Measurements from ENCODE around the gene PHF3. TPM values are rescaled to one million over a fixed set of nuclear protein-coding genes. Genes with fewer than 3 reads are reported as not detected.

PHF3 gene
- total RNA-seq, 1 experiment from 2014 or later, result 66.6 TPM

- no peak for TF ChIP-seq CTCF (conservative IDR thresholded peaks at IDR 0.05)
- Histone ChIP-seq H2BK20ac (ENCODE audit: low read depth, low read length, poor library complexity, severe bottlenecking) (no peak overlapping the region), H2BK15ac (ENCODE audit: low read depth, low read length) (no peak overlapping the region), H3K4me2 (ENCODE audit: insufficient read depth, insufficient read length, low read length) (no peak overlapping the region), H4K20me1 (ENCODE audit: control insufficient read depth, insufficient read depth, insufficient read length) (no peaks in the 10 kb centered on the region), H2BK120ac (ENCODE audit: low read depth, low read length, poor library complexity, severe bottlenecking) (no peak overlapping the region), H3K9ac (ENCODE audit: extremely low read depth, insufficient read length, low read length) (no peak overlapping the region), H3K79me1 (ENCODE audit: insufficient read depth, low read depth, low read length, poor library complexity, severe bottlenecking) (no peaks in the 10 kb centered on the region), H3K4ac (ENCODE audit: low read depth, low read length) (no peak overlapping the region), H2AFZ (ENCODE audit: low read length) (no peak overlapping the region), H2BK12ac (ENCODE audit: insufficient read length, low read depth, low read length) (no peak overlapping the region), H3K14ac (ENCODE audit: insufficient read depth, low read length) (no peak overlapping the region), H3K79me2 (ENCODE audit: insufficient read depth, low read length) (no peaks in the 10 kb centered on the region), H3K18ac (ENCODE audit: insufficient read length, low read depth, low read length) (no peak overlapping the region), H2BK5ac (ENCODE audit: insufficient read length, low read length) (no peak overlapping the region), H4K8ac (replicated peaks; ENCODE audit: insufficient read length, low read depth, low read length) (no peak overlapping the region), H4K5ac (ENCODE audit: insufficient read length, low read depth, low read length) (no peak overlapping the region), H3K23me2 (ENCODE audit: insufficient read length, low read depth, low read length, poor library complexity, severe bottlenecking) (no peaks in the 10 kb centered on the region), H3K4me1 (ENCODE audit: insufficient read depth, low read length) (no peaks in the 10 kb centered on the region), H3K27ac (ENCODE audit: insufficient read length, low read depth, low read length) (no peak overlapping the region), H3K27me3 (ENCODE audit: insufficient read depth, low read length) (no peaks in the 10 kb centered on the region), H3T11ph (ENCODE audit: low read length) (no peak overlapping the region), H3K9me3 (ENCODE audit: control insufficient read depth, low read depth, low read length) (no peaks in the 10 kb centered on the region), H3K56ac (ENCODE audit: insufficient read length, low read depth, low read length) (no peak overlapping the region), H3K23ac (ENCODE audit: insufficient read length, low read depth, low read length) (no peak overlapping the region), H2AK5ac (ENCODE audit: insufficient read length, low read length) (no peak overlapping the region), H4K91ac (ENCODE audit: insufficient read length, low read depth, low read length) (no peak overlapping the region)
- Mint-ChIP-seq H3K9me3 (peaks cover 2 to 4% of the 10 kb centered on the region in 2 experiments; a peak in 2 of 5 replicates), H3K27me3 (ENCODE audit: low read depth) (no peaks in the 10 kb centered on the region), H3K4me1 (no peaks in the 10 kb centered on the region), H3K36me3 (ENCODE audit: insufficient read depth in 1 of 3, low read depth in 3 of 3) (no peaks in the 10 kb centered on the region), H3K4me3 (no peak overlapping the region), H3K27ac (no peak overlapping the region)
- WGBS (ENCODE audit: extremely low coverage, insufficient read length, low lambda C conversion rate), result no CpG with 5 or more reads among the region's 1 CpG
- no peak for DNase-seq
Observed at GRCh38 chr6:63739094-63739687, 103.6 kb downstream of the PHF3 start.

Measured in H9 (cell line).